ENCODE measurements around the gene RBMS2. TPM values are rescaled to one million over a fixed set of nuclear protein-coding genes. Genes with fewer than 3 reads are reported as not detected.

Gene RBMS2
- total RNA-seq, 1 experiment from 2014 or later: 40.8 TPM

DNA sequence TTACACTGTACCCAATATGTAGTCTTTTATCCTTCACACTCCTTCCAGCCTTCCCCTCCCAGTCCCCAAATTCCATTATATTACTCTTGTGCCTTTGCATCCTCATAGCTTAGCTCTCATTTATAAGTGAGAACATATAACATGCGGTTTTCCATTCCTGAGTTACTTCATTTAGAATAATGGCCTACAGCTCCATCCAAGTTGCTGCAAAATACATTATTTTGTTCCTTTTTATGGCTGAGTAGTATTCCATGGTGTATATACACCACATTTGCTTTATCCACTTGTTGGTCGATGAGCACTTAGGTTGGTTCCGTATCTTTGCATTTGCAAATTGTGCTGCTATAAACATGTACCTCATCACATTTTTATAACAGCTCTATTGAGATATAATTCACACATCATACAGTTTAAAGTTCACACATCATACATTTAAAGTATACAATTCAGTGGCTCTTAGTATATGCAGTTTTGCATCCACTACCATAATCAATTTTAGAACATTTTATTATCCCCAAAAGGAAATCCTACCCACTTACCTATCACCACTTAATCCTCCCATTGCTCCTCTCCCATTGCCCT is 23.5 kb downstream of the RBMS2 start:
- intact Hi-C loops (cut with micrococcal nuclease): no loop called here
- H3K4me2 ChIP-seq (ENCODE audit: low read length): no peak overlapping the region
- DNase-seq (ENCODE audit: low read depth, low spot score): no peak
- no peaks in the 10 kb centered on the region for H3K27me3 ChIP-seq (ENCODE audit: insufficient read depth, low read length)
- H3K4me3 ChIP-seq (replicated peaks in 1 of 2; ENCODE audit: low read depth in 1 of 2, low read length in 2 of 2): no peak overlapping the region
- H2AFZ ChIP-seq (ENCODE audit: low read depth, low read length, poor library complexity, severe bottlenecking): no peak overlapping the region
- no peak overlapping the region for H3K9ac ChIP-seq (ENCODE audit: low read length)
- no peaks in the 10 kb centered on the region for H3K36me3 ChIP-seq (ENCODE audit: control insufficient read depth in 1 of 2, insufficient read depth in 2 of 2, low read length in 2 of 2)
- H3K79me2 ChIP-seq (ENCODE audit: insufficient read depth, low read length): peaks cover 67% of the 10 kb centered on the region
- ATAC-seq: no peak
- POLR2A ChIA-PET: no interaction called here
- no peaks in the 10 kb centered on the region for H3K9me3 ChIP-seq (ENCODE audit: control insufficient read depth in 1 of 2, insufficient read depth in 1 of 2, low read depth in 1 of 2, low read length in 2 of 2)
- H3K27ac ChIP-seq (ENCODE audit: low read depth, low read length): no peak overlapping the region
- TF ChIP-seq EZH2 (IDR thresholded peaks at IDR 0.05): no peak
- TF ChIP-seq EZH2phosphoT487 (IDR thresholded peaks at IDR 0.05; ENCODE audit: borderline replicate concordance): no peak
- TF ChIP-seq ELF1 (IDR thresholded peaks at IDR 0.05; ENCODE audit: borderline replicate concordance, low read depth): no peak
- no peak for TF ChIP-seq SRF (IDR thresholded peaks at IDR 0.05; ENCODE audit: low read depth)
- TF ChIP-seq, protein P1, sequence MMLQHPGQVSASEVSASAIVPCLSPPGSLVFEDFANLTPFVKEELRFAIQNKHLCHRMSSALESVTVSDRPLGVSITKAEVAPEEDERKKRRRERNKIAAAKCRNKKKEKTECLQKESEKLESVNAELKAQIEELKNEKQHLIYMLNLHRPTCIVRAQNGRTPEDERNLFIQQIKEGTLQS (IDR thresholded peaks at IDR 0.05): no peak
- no peak for TF ChIP-seq FOSL1 (IDR thresholded peaks at IDR 0.05; ENCODE audit: low read depth)
- no peaks in the 10 kb centered on the region for H3K4me1 ChIP-seq (ENCODE audit: control insufficient read depth in 1 of 2, insufficient read depth in 2 of 2, low read length in 2 of 2)
- no TSS peak for BruUV-seq (replicated peaks)
- no peaks in the 10 kb centered on the region for H3K9me2 ChIP-seq (ENCODE audit: insufficient read depth)
- no peaks in the 10 kb centered on the region for H4K20me1 ChIP-seq (ENCODE audit: insufficient read depth)
- CTCF ChIA-PET: no interaction called here
- RAD21 ChIA-PET (ENCODE audit: low non-redundant PET in 1 of 2, low total read pairs in 2 of 2, uncharacterized antibody in 2 of 2, unreplicated experiment in 2 of 2): no interaction called here

- DNase-seq (ENCODE audit: low read depth, low spot score): no peak
- no peaks in the 10 kb centered on the region for H3K36me3 ChIP-seq (ENCODE audit: control insufficient read depth in 1 of 2, insufficient read depth in 2 of 2, low read length in 2 of 2)
- no TSS peak for BruUV-seq (replicated peaks)
- no peak overlapping the region for H2AFZ ChIP-seq (ENCODE audit: low read depth, low read length, poor library complexity, severe bottlenecking)
- ChIA-PET CTCF (no interaction called here), POLR2A (interaction anchor here (0.6 kb wide), 1 partner anchor 179 kb away, joined by 3 read pairs; the partner anchor contains the start of gene NACA), RAD21 (ENCODE audit: low non-redundant PET in 1 of 2, low total read pairs in 2 of 2, uncharacterized antibody in 2 of 2, unreplicated experiment in 2 of 2) (no interaction called here)
- peaks cover 59% of the 10 kb centered on the region for H3K79me2 ChIP-seq (ENCODE audit: insufficient read depth, low read length)
- no peak overlapping the region for H3K9ac ChIP-seq (ENCODE audit: low read length)
- H3K4me2 ChIP-seq (ENCODE audit: low read length): no peak overlapping the region
- intact Hi-C loops (cut with micrococcal nuclease): no loop called here
- no peak for ATAC-seq
- H4K20me1 ChIP-seq (ENCODE audit: insufficient read depth): no peaks in the 10 kb centered on the region
- no peaks in the 10 kb centered on the region for H3K9me3 ChIP-seq (ENCODE audit: control insufficient read depth in 1 of 2, insufficient read depth in 1 of 2, low read depth in 1 of 2, low read length in 2 of 2)
- no peaks in the 10 kb centered on the region for H3K9me2 ChIP-seq (ENCODE audit: insufficient read depth)
- no peaks in the 10 kb centered on the region for H3K4me1 ChIP-seq (ENCODE audit: control insufficient read depth in 1 of 2, insufficient read depth in 2 of 2, low read length in 2 of 2)
- H3K4me3 ChIP-seq (replicated peaks in 1 of 2; ENCODE audit: low read depth in 1 of 2, low read length in 2 of 2): no peak overlapping the region
- no peak overlapping the region for H3K27ac ChIP-seq (ENCODE audit: low read depth, low read length)
- no peaks in the 10 kb centered on the region for H3K27me3 ChIP-seq (ENCODE audit: insufficient read depth, low read length)
- no peak for TF ChIP-seq ZNF274 (IDR thresholded peaks at IDR 0.05; ENCODE audit: low read depth, low read length)
- no peak for TF ChIP-seq SIN3A (IDR thresholded peaks at IDR 0.05; ENCODE audit: low read depth)
- TF ChIP-seq SP1 (IDR thresholded peaks at IDR 0.05; ENCODE audit: low read depth): no peak
- TF ChIP-seq TCF7L2 (IDR thresholded peaks at IDR 0.05; ENCODE audit: borderline replicate concordance, extremely low read depth, insufficient read depth, insufficient read length): no peak
- TF ChIP-seq, protein P2, sequence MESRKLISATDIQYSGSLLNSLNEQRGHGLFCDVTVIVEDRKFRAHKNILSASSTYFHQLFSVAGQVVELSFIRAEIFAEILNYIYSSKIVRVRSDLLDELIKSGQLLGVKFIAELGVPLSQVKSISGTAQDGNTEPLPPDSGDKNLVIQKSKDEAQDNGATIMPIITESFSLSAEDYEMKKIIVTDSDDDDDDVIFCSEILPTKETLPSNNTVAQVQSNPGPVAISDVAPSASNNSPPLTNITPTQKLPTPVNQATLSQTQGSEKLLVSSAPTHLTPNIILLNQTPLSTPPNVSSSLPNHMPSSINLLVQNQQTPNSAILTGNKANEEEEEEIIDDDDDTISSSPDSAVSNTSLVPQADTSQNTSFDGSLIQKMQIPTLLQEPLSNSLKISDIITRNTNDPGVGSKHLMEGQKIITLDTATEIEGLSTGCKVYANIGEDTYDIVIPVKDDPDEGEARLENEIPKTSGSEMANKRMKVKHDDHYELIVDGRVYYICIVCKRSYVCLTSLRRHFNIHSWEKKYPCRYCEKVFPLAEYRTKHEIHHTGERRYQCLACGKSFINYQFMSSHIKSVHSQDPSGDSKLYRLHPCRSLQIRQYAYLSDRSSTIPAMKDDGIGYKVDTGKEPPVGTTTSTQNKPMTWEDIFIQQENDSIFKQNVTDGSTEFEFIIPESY (IDR thresholded peaks at IDR 0.05; ENCODE audit: extremely low read depth, insufficient replicate concordance, low read length): no peak
- TF ChIP-seq ELF1 (IDR thresholded peaks at IDR 0.05; ENCODE audit: borderline replicate concordance, low read depth): no peak
- TF ChIP-seq ZFX (IDR thresholded peaks at IDR 0.05): no peak
- TF ChIP-seq FOSL1 (IDR thresholded peaks at IDR 0.05; ENCODE audit: low read depth): no peak
- no peak for TF ChIP-seq SRF (IDR thresholded peaks at IDR 0.05; ENCODE audit: low read depth)
- TF ChIP-seq, protein P1 (IDR thresholded peaks at IDR 0.05): no peak
- TF ChIP-seq POLR2A (IDR thresholded peaks at IDR 0.05; ENCODE audit: borderline replicate concordance, extremely low read depth, insufficient read depth, insufficient read length): no peak
- no peak for TF ChIP-seq RAD21 (IDR thresholded peaks at IDR 0.05; ENCODE audit: low read depth)
- TF ChIP-seq YY1 (IDR thresholded peaks at IDR 0.05; ENCODE audit: extremely low read depth, insufficient replicate concordance, low read depth, low read length): no peak
- TF ChIP-seq EZH2phosphoT487 (IDR thresholded peaks at IDR 0.05; ENCODE audit: borderline replicate concordance): no peak
- TF ChIP-seq POLR2AphosphoS5 (IDR thresholded peaks at IDR 0.05; ENCODE audit: low read depth, low read length): no peak
These were observed 25.1 kb downstream of the RBMS2 start for GRCh38 chr12:56546680-56547079.
